ENCODE results near the gene PRKRIP1.
"Not testable (repeated sequence)": the region's sequence is repeated elsewhere in the genome, so short reads cannot be mapped to it uniquely, and the experiment has no call there.

Gene PRKRIP1

GRCh38 chr7:102455596-102455995 lies 59.4 kb downstream of the PRKRIP1 start:
- no peak for FAIRE-seq

GRCh38 chr7:102456327-102456726 lies 60.2 kb downstream of the PRKRIP1 start:
- DNase-seq (ENCODE audit: low spot score) (no peak), FAIRE-seq (no peak)

More at GRCh38 chr7:102455596-102455995, 59.4 kb downstream of the PRKRIP1 start:
- no peak for DNase-seq (ENCODE audit: low spot score)

GRCh38 chr7:102457352-102457924 lies 61.3 kb downstream of the PRKRIP1 start:
- no peak for DNase-seq (ENCODE audit: low spot score)
- FAIRE-seq: no peak

- FAIRE-seq (no peak), DNase-seq (ENCODE audit: low spot score) (no peak)
These were observed 63.2 kb downstream of the PRKRIP1 start for GRCh38 chr7:102459221-102459844.

- DNase-seq (ENCODE audit: low spot score) (no peak), FAIRE-seq (no peak)
These were observed 64.3 kb downstream of the PRKRIP1 start for GRCh38 chr7:102460467-102460866.

- DNase-seq (ENCODE audit: low spot score): no peak
- FAIRE-seq: no peak
These were observed 67.8 kb downstream of the PRKRIP1 start for GRCh38 chr7:102463841-102464576.

GRCh38 chr7:102464577-102465280 lies 68.6 kb downstream of the PRKRIP1 start, which contains the start of the genes ALKBH4 and LRWD1:
ALKBH4 (minus strand) TSS chr7:102464863; CDS start chr7:102464836, 27 bp downstream.
LRWD1 (plus strand) TSS chr7:102464984; CDS start chr7:102465081, 97 bp downstream.
- DNase-seq (ENCODE audit: low spot score) (peak; percentile 88), FAIRE-seq (no peak)

GRCh38 chr7:102466097-102466496 lies 69.9 kb downstream of the PRKRIP1 start:
- FAIRE-seq (no peak), DNase-seq (ENCODE audit: low spot score) (no peak)

- DNase-seq (ENCODE audit: low spot score): no peak
- FAIRE-seq: no peak
These were observed 71.7 kb downstream of the PRKRIP1 start for GRCh38 chr7:102467581-102468477.

- DNase-seq (ENCODE audit: low spot score): no peak
- FAIRE-seq: no peak
These were observed 72.6 kb downstream of the PRKRIP1 start for GRCh38 chr7:102468478-102469350.

GRCh38 chr7:102469351-102469971 lies 73.3 kb downstream of the PRKRIP1 start:
- DNase-seq (ENCODE audit: low spot score) (no peak), FAIRE-seq (no peak)

- FAIRE-seq (no peak), DNase-seq (ENCODE audit: low spot score) (no peak)
These were observed 74.0 kb downstream of the PRKRIP1 start for GRCh38 chr7:102469972-102470825.

GRCh38 chr7:102471791-102472125 lies 75.6 kb downstream of the PRKRIP1 start:
- FAIRE-seq: no peak
- DNase-seq (ENCODE audit: low spot score): no peak

- no peak for FAIRE-seq
These were observed 76.2 kb downstream of the PRKRIP1 start for GRCh38 chr7:102472126-102473041.

GRCh38 chr7:102473271-102473991 lies 77.3 kb downstream of the PRKRIP1 start:
- FAIRE-seq (no peak), DNase-seq (ENCODE audit: low spot score) (no peak)

More at GRCh38 chr7:102472126-102473041, 76.2 kb downstream of the PRKRIP1 start:
- DNase-seq (ENCODE audit: low spot score): no peak

- not testable (repeated sequence) for FAIRE-seq; DNase-seq (ENCODE audit: low spot score)
These were observed 78.0 kb downstream of the PRKRIP1 start for GRCh38 chr7:102474116-102474515.

Data from RCC 7860 (cell line).